OCI-LY1 (cell line): ENCODE data around the gene DYNC1I1.
A peak's percentile ranks its signal among the peaks of the same experiment; 100 is the strongest.

Experiments used
- H2AFZ ChIP-seq: fragments of 200-600 bp; sonication (generic), shearing (Covaris generic); 2 replicates; pipeline ENCODE4 v1.6.0; 2014; ENCODE audit warnings: antibody characterized with exemption, mild to moderate bottlenecking, low read length
- H3F3A ChIP-seq: fragments of 200-600 bp; sonication (generic), shearing (Covaris generic); 2 replicates; pipeline ENCODE4 v1.6.0; 2014; ENCODE audit warnings: mild to moderate bottlenecking, antibody characterized with exemption, low read length, moderate library complexity; ENCODE audit not compliant: insufficient read depth
- H3K27ac ChIP-seq: fragments of 200-600 bp; sonication (generic); 2 replicates; pipeline ENCODE4 v1.5.1; 2014; ENCODE audit warnings: low read length, mixed run types, mild to moderate bottlenecking, low read depth; ENCODE audit not compliant: poor library complexity, severe bottlenecking
- H3K27me3 ChIP-seq: fragments of 200-600 bp; sonication (generic); 2 replicates; pipeline ENCODE4 v1.6.0; 2014; ENCODE audit warnings: antibody characterized with exemption, mild to moderate bottlenecking, low read length, moderate library complexity; ENCODE audit not compliant: insufficient read depth
- H3K36me3 ChIP-seq: fragments of 200-600 bp; sonication (generic); 2 replicates; pipeline ENCODE4 v1.6.1; 2014; ENCODE audit warnings: mild to moderate bottlenecking, antibody characterized with exemption, low read length, moderate library complexity, mixed read lengths; ENCODE audit not compliant: insufficient read depth
- H3K4me1 ChIP-seq: fragments of 200-600 bp; sonication (generic); 2 replicates; pipeline ENCODE4 v1.5.1; 2014; ENCODE audit warnings: mild to moderate bottlenecking, low read length, moderate library complexity; ENCODE audit not compliant: insufficient read depth, severe bottlenecking
- H3K4me2 ChIP-seq: fragments of 200-600 bp; sonication (generic), shearing (Covaris generic); 2 replicates; pipeline ENCODE4 v1.6.1; 2014; ENCODE audit warnings: low read length
- H3K4me3 ChIP-seq: fragments of 200-600 bp; sonication (generic); 2 replicates; pipeline ENCODE4 v1.5.1; 2014; ENCODE audit warnings: low read length, low read depth, mild to moderate bottlenecking, mixed read lengths; ENCODE audit not compliant: poor library complexity, severe bottlenecking
- H3K79me2 ChIP-seq: fragments of 200-600 bp; shearing (Covaris generic); 2 replicates; pipeline ENCODE4 v1.6.1; 2016; ENCODE audit warnings: mixed run types, low read length, mixed read lengths; ENCODE audit not compliant: insufficient read depth
- H3K9ac ChIP-seq: fragments of 200-600 bp; sonication (generic), shearing (Covaris generic); 2 replicates; pipeline ENCODE4 v1.6.1; 2014; ENCODE audit warnings: mild to moderate bottlenecking, low read length, mixed read lengths
- H3K9me2 ChIP-seq: fragments of 200-600 bp; sonication (generic), shearing (Covaris generic); 2 replicates; pipeline ENCODE4 v1.6.1; 2014; ENCODE audit warnings: low read depth, mild to moderate bottlenecking, low read length, mixed read lengths
- H3K9me3 ChIP-seq: fragments of 200-600 bp; shearing (Covaris generic); 2 replicates; pipeline ENCODE4 v1.6.1; 2014; ENCODE audit warnings: low read length, mixed read lengths
- H4K20me1 ChIP-seq: fragments of 200-600 bp; sonication (generic), shearing (Covaris generic); 2 replicates; pipeline ENCODE4 v1.6.0; 2016; ENCODE audit warnings: mild to moderate bottlenecking, low read length; ENCODE audit not compliant: insufficient read depth
- CTCF ChIP-seq: fragments of 200-600 bp; sonication (generic), shearing (Covaris generic); IDR thresholded peaks from 2 replicates; pipeline ENCODE4 v1.5.1; 2017; ENCODE audit warnings: mild to moderate bottlenecking, antibody characterized with exemption, low read length, moderate library complexity, mixed read lengths
- EZH2 ChIP-seq: fragments of 200-600 bp; sonication (generic), shearing (Covaris generic); IDR thresholded peaks from 2 replicates; pipeline ENCODE4 v1.8.0; 2017; ENCODE audit warnings: borderline replicate concordance, mixed run types, mild to moderate bottlenecking, antibody characterized with exemption, low read length, moderate library complexity, mixed read lengths

Gene DYNC1I1

GRCh38 chr7:95794917-95795515 lies 22.7 kb downstream of the DYNC1I1 start:
- H3K27me3 ChIP-seq, result no peaks in the 10 kb centered on the region
- no peaks in the 10 kb centered on the region for H3K36me3 ChIP-seq
- TF ChIP-seq EZH2 (no peak), CTCF (peak; percentile 84)
- no peaks in the 10 kb centered on the region for H3K9me2 ChIP-seq
- H3F3A ChIP-seq, result no peaks in the 10 kb centered on the region
- H3K4me2 ChIP-seq, result no peak overlapping the region
- peaks cover 45% of the 10 kb centered on the region for H3K4me1 ChIP-seq
- peaks cover 10% of the 10 kb centered on the region; the same call in 1 of the 2 replicates for H3K79me2 ChIP-seq
- H3K9ac ChIP-seq, result no peak overlapping the region
- no peaks in the 10 kb centered on the region for H4K20me1 ChIP-seq
- no peak overlapping the region for H3K27ac ChIP-seq
- no peak overlapping the region for H3K4me3 ChIP-seq
- H2AFZ ChIP-seq, result peak overlapping the region; percentile 4; the same call in 1 of the 2 replicates
- H3K9me3 ChIP-seq, result no peaks in the 10 kb centered on the region

GRCh38 chr7:95796617-95797016 lies 24.3 kb downstream of the DYNC1I1 start:
- no peak overlapping the region for H2AFZ ChIP-seq
- H3K79me2 ChIP-seq, result peaks cover 5% of the 10 kb centered on the region; the same call in 1 of the 2 replicates
- no peak overlapping the region for H3K4me2 ChIP-seq
- H3K9ac ChIP-seq, result no peak overlapping the region
- H3K9me3 ChIP-seq, result no peaks in the 10 kb centered on the region
- no peak overlapping the region for H3K4me3 ChIP-seq
- H3K9me2 ChIP-seq, result no peaks in the 10 kb centered on the region
- TF ChIP-seq CTCF (no peak), EZH2 (no peak)
- H3K4me1 ChIP-seq, result peaks cover 38% of the 10 kb centered on the region
- H4K20me1 ChIP-seq, result no peaks in the 10 kb centered on the region
- H3K36me3 ChIP-seq, result no peaks in the 10 kb centered on the region
- H3F3A ChIP-seq, result no peaks in the 10 kb centered on the region
- H3K27ac ChIP-seq, result no peak overlapping the region
- no peaks in the 10 kb centered on the region for H3K27me3 ChIP-seq

DNA sequence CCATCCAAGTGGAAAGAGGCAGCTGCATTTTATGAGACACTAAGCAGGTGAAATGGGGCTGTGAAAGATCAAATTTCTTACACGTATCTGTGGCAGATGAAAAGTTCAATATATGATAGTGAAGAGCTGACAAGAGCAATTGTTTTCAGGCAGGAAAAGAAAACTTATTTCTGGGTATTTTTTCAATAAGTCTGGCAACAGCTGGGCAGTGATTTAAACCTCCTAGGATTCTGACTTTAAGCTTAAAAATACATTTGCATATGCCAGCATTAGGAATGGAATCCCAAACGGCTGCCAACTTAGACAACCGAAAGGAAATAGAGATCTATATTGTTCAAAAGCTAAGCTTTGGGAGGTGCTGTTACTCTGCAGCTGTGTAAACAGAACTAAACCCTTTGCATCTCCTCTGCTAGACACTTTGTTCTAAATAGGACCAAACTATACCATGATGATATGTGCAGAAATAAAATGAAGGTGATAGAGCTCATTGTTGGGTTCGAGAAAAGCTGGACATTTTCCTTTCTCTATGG lies 26.1 kb downstream of the DYNC1I1 start:
- H3K36me3 ChIP-seq, result no peaks in the 10 kb centered on the region
- no peak for TF ChIP-seq EZH2
- TF ChIP-seq CTCF, result no peak
- no peaks in the 10 kb centered on the region for H3K9me3 ChIP-seq
- H3K4me2 ChIP-seq, result peak overlapping the region; percentile 7; the same call in 1 of the 2 replicates
- no peak overlapping the region for H3K27ac ChIP-seq
- peaks cover 38% of the 10 kb centered on the region for H3K4me1 ChIP-seq
- no peaks in the 10 kb centered on the region for H3F3A ChIP-seq
- H3K4me3 ChIP-seq, result no peak overlapping the region
- H3K9me2 ChIP-seq, result no peaks in the 10 kb centered on the region
- H4K20me1 ChIP-seq, result no peaks in the 10 kb centered on the region
- H3K9ac ChIP-seq, result no peak overlapping the region; the same call in 1 of the 2 replicates
- no peaks in the 10 kb centered on the region for H3K27me3 ChIP-seq
- H2AFZ ChIP-seq, result no peak overlapping the region
- 0 out of 2 replicates have a peak, but pooled peaks cover 3% of the 10 kb centered on the region for H3K79me2 ChIP-seq
